ENCODE measurements around the gene PHACTR3.

DNA sequence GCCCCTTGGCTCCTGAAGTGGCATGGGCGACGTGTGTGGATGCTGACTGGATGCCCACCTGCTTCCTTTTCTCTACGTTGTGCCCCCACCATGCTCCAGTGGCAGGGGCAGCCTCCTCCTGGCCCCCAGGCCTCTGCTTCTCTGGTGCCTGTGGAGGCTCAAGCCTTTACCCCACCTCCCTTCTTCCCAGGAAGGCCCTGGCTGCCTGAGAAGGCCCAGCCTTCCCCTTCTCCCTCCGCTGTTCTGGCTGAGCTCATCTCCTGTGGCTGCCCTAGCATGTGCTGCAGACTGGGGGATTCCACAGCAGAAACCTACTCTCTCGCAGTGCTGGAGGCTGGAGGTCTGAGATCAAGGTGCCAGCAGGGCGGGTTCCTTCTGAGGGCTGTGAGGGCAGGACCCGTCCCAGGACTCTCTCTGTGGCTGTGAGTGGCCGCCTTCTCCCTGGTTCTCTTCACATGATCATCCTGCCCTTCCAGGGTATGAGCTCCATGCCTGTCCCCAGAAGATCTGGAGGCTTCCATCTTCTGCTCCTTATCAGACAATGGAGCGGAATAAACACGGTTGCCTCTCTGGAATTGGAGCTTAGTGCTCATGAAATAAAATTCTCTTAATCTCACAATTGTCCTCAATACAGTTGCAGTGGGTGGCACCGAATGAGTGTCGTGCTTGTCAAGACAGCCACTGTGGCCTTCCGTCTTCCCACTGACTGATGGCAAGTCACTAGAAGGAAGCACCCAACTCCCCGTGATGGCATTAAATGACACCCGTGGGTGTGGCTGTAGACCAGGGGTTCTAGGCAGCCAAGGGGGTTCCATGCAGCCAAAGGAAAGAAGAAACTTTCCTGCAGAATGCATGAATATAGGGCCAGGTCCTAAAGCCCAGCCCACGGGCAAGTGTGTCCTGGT is 25.1 kb downstream of the PHACTR3 start:
- TF ChIP-seq EZH2phosphoT487 (IDR thresholded peaks at IDR 0.05): no peak
- TF ChIP-seq, protein P1, sequence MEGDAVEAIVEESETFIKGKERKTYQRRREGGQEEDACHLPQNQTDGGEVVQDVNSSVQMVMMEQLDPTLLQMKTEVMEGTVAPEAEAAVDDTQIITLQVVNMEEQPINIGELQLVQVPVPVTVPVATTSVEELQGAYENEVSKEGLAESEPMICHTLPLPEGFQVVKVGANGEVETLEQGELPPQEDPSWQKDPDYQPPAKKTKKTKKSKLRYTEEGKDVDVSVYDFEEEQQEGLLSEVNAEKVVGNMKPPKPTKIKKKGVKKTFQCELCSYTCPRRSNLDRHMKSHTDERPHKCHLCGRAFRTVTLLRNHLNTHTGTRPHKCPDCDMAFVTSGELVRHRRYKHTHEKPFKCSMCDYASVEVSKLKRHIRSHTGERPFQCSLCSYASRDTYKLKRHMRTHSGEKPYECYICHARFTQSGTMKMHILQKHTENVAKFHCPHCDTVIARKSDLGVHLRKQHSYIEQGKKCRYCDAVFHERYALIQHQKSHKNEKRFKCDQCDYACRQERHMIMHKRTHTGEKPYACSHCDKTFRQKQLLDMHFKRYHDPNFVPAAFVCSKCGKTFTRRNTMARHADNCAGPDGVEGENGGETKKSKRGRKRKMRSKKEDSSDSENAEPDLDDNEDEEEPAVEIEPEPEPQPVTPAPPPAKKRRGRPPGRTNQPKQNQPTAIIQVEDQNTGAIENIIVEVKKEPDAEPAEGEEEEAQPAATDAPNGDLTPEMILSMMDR (IDR thresholded peaks at IDR 0.05): no peak

Data from neural progenitor cell (in vitro differentiated cells).